Activated T-cell treated with anti-CD3 and anti-CD28 coated beads, Interleukin-2, amount 50 U/mL, for 24 hours (primary cell): ENCODE data around the gene KIF19.

Experiments used
- DNase-seq: peaks from one replicate; pipeline ENCODE4 v3.0.0-alpha.2; 2020
- H3K27ac Mint-ChIP-seq: 2 replicates; pipeline ENCODE4 v1.8.0; 2020; ENCODE audit warnings: mild to moderate bottlenecking, mixed read lengths
- H3K27me3 Mint-ChIP-seq: 2 replicates; pipeline ENCODE4 v1.8.0; 2020; ENCODE audit warnings: mixed read lengths
- H3K36me3 Mint-ChIP-seq: 2 replicates; pipeline ENCODE4 v1.8.0; 2020; ENCODE audit warnings: low read depth, mixed read lengths
- H3K4me1 Mint-ChIP-seq: 2 replicates; pipeline ENCODE4 v1.8.0; 2020; ENCODE audit warnings: low read depth, mixed read lengths
- H3K4me3 Mint-ChIP-seq: 2 replicates; pipeline ENCODE4 v1.8.0; 2020; ENCODE audit warnings: mild to moderate bottlenecking, moderate library complexity, mixed read lengths
- H3K9me3 Mint-ChIP-seq: 2 replicates; pipeline ENCODE4 v1.8.0; 2020; ENCODE audit warnings: mixed read lengths

Gene KIF19

DNA sequence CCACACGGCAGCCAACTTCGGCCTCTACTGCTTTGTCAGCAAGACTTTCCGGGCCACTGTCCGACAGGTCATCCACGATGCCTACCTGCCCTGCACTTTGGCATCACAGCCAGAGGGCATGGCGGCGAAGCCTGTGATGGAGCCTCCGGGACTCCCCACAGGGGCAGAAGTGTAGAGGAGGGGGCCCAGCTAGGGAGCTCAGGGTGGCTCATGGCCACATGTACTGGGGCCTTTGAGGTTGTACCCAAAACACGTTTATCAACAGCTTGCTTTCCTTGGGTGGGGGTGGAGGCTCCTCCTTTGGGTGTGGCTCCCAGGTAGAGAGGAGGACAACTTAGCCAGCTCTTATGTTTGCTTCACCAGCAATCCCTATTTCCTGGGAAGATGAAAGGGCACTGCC is 46.4 kb downstream of the KIF19 start:
- DNase-seq, result no peak
- Mint-ChIP-seq H3K9me3 (no peaks in the 10 kb centered on the region), H3K27me3 (peaks cover 6% of the 10 kb centered on the region), H3K36me3 (no peaks in the 10 kb centered on the region), H3K4me3 (no peak overlapping the region), H3K4me1 (peaks cover 15% of the 10 kb centered on the region), H3K27ac (no peak overlapping the region)

DNA sequence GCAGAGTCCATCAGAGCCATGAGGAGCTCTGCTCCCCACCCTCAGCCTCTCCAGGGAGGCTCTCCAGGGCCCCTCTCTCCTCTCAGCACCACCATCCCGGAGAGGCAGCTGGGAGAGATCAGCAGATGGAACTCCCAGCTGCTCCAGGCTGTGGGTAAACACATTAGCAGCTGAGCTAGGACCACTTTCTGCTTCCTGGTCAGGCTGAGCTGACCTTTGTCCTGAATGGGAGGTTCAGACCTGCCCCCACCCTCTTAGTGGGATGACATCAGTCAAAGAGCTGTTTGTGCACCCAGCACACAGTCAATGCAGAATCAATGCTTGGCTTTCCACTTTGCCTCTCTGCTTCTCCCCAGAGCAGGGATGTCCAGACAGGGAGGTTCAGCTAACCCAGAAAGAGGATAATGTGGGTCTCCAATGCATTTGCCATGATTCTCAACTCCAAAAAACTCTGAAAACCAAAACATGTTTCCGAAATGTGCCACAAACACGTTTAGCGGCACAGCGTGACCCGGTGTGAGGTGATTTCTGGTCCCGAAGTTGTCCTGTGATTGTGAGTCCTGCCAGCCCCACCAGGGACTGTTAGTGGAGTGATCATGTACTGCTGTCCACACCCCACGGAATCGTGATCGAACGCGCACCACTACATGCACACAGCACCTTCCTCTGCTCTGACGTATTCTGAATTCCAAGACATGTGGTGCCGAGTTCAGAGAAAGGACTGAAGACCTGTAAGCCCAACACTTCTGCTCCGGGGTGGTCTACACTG is 48.0 kb downstream of the KIF19 start:
- H3K4me3 Mint-ChIP-seq, result no peak overlapping the region
- H3K36me3 Mint-ChIP-seq, result no peaks in the 10 kb centered on the region
- peaks cover 8% of the 10 kb centered on the region for H3K27me3 Mint-ChIP-seq
- H3K4me1 Mint-ChIP-seq, result peaks cover 6% of the 10 kb centered on the region
- DNase-seq, result no peak
- H3K27ac Mint-ChIP-seq, result no peak overlapping the region
- H3K9me3 Mint-ChIP-seq, result no peaks in the 10 kb centered on the region

DNA sequence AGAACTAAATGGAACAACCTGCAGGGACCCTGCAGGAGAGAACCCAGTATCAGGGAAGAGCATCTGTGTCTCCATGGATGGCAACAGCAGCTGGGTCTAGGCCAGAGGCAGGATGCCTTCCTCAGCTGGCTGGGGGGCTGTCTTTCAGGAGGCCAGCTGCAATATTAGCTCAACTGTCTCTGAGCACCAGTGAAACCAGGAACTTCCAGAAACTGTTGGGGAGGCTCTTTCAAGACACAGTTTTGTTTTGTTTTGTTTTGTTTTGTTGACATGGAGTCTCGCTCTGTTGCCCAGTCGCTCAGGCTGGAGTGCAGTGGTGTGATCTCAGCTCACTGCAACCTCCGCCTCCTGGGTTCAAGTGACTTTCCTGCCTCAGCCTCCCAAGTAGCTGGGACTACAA is 48.8 kb downstream of the KIF19 start:
- Mint-ChIP-seq H3K27me3 (peaks cover 3% of the 10 kb centered on the region), H3K36me3 (no peaks in the 10 kb centered on the region), H3K9me3 (no peaks in the 10 kb centered on the region), H3K4me1 (peaks cover 5% of the 10 kb centered on the region), H3K27ac (no peak overlapping the region), H3K4me3 (no peak overlapping the region)
- no peak for DNase-seq

DNA sequence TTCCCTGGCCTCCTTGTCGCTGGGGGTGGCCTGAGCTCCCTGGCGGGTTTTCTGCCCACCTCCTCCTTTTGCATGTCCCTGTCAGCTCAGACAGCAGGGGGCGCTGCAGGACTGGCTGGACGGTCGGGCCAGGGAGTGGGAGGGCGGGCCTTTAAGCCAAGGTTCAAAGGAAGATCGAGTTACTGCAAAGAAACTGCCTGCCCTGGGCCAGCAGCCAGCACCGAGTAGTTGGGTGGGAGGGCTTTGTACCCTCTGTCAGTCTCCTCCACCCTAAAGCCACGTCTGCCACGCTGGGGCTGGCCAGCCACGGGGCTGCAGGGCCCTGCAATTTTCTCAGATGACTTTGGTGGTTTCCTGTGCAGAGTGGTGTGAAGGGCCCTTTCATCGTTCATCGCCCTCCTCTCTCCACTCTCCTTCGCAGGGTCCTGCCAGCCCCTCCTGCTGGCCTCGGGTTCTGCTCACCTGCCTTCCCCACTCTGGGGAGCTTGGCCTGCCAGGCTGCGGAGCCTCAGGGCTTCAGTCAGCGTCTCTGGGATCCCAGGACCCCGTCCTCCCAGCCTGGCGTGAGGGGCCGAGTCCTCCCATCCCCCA is 53.6 kb downstream of the KIF19 start:
- no peak overlapping the region for H3K4me3 Mint-ChIP-seq

DNA sequence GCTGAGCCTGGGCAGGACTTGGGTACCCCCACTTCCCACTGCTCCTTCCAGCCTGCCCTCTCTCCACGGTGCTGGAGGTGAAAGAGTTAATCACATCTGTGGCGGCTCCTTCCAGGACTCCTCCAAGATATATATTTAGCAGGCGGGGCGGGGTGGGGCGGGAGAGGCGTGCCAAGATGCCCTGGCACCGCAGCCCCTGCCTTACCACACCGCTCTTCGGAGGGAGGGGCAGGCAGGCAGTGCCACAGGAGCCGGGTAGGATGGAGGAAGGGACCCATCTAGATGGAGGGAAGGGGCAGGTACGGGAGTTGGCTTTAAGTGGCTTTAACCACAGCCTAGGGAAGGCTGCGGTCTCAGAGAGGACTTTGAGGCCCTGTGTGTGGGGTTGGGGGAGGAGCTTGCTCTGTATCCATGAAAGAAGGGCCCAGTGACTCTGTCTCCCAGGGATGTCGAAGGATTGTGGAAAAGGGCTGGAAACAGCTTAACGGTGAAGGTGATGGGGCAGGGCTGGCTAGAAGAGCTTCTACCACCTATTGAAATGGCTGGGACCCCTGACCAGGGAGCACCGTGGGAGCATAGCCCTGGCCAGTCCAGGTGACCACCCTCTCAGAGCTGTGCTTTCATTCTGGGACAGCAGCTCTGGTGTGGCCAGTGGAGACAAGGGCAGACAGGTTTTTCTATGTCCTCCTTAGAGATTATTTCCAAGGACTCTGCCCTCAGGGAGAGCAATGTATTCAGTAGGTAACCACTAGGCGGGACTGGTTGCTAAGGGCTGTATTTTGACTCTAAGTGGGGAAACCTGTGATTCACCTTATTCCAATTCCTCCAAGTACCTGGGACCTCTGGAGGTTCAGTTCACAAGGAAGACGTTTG is 54.3 kb downstream of the KIF19 start:
- peaks cover 3% of the 10 kb centered on the region for H3K27me3 Mint-ChIP-seq
- no peak overlapping the region for H3K4me3 Mint-ChIP-seq
- no peaks in the 10 kb centered on the region for H3K9me3 Mint-ChIP-seq
- DNase-seq, result no peak
- H3K36me3 Mint-ChIP-seq, result no peaks in the 10 kb centered on the region
- H3K4me1 Mint-ChIP-seq, result peaks cover 5% of the 10 kb centered on the region
- no peak overlapping the region for H3K27ac Mint-ChIP-seq

More for the DNA sequence above, 53.6 kb downstream of the KIF19 start:
- H3K27me3 Mint-ChIP-seq, result peaks cover 3% of the 10 kb centered on the region
- H3K9me3 Mint-ChIP-seq, result no peaks in the 10 kb centered on the region
- peak; percentile 95 for DNase-seq
- H3K27ac Mint-ChIP-seq, result no peak overlapping the region
- H3K36me3 Mint-ChIP-seq, result no peaks in the 10 kb centered on the region
- peaks cover 5% of the 10 kb centered on the region for H3K4me1 Mint-ChIP-seq

DNA sequence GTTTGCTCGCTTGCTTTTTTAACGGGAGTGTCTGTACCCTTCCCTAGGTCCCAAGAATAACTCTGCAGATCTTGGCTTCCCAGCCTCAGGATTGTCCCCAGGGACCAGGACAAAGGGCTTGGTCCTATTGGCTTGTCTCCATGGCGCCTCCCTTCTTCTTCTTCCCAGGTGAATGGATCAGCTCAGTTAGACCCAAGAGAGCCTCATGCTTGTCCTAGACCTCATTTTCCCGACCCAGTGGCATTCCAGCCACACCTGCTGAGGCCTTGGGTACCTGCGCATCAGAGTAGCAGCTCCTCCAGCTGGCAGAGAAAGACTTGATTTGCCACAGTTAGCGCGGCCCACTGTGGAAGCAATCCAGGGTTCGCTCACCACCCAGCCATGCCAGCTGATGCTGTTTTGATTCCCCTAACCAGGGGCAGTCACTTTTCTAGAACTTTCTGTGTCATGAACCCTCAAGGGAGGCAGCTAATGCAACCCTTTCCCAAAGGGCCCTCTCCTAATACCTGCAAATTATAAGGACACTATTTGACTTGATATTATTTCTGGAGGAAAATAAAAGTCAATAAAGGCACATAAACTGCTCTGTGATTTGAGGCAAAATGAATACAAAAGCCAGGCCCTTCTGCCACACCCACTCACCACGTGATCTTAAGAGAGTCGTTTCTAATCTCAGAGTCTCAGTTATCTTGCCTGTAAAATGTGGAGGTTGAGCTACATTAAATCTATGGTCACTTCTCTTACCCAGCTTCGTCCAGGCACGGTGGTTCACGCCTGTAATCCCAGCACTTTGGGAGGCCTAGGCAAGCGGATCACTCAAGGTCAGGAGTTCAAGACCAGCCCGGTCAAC is 55.2 kb downstream of the KIF19 start:
- Mint-ChIP-seq H3K36me3 (no peaks in the 10 kb centered on the region), H3K4me1 (peaks cover 5% of the 10 kb centered on the region), H3K4me3 (no peak overlapping the region), H3K27me3 (peaks cover 3% of the 10 kb centered on the region), H3K9me3 (no peaks in the 10 kb centered on the region), H3K27ac (no peak overlapping the region)
- no peak for DNase-seq

DNA sequence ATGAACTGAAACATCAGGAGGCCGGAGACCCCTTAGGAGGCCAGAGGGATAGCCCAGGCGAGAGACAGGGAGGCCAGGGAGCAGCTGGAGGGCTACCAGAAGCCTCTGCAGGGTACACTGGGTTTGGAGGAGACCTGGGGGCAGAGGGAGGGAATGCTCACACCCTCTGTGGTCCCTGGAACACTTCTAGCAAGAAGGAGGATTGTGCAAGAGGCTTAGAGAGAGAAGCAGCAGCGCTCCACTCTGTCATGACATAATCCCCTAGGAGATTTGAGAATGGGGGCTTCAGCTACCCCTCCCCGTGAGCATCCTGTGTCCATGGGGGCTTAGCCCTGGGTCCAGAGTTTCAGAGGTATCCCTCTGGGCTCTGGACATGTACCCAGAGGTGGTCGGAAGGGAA is 57.1 kb downstream of the KIF19 start:
- no peak overlapping the region for H3K27ac Mint-ChIP-seq
- no peaks in the 10 kb centered on the region for H3K9me3 Mint-ChIP-seq
- DNase-seq, result no peak
- H3K4me1 Mint-ChIP-seq, result peaks cover 5% of the 10 kb centered on the region
- peaks cover 4% of the 10 kb centered on the region for H3K27me3 Mint-ChIP-seq
- H3K36me3 Mint-ChIP-seq, result no peaks in the 10 kb centered on the region
- no peak overlapping the region for H3K4me3 Mint-ChIP-seq

DNA sequence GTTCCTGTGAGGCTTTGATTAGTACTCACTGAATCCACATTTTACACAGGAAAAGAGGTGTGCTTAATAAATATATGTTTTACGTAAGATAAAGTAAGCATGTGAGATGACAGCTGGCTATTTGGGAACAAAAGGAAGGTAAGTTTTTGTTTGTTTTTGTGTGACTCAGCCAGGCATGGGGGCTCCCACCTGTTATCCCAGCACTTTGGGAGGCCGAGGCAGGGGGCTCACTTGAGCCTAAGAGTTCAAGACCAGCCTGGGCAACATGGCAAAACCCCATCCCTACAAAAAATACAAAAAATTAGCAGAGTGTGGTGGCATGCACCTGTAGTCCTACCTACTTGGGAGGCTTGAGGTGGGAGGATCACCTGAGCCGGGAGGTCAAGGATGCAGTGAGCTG is 59.2 kb downstream of the KIF19 start:
- DNase-seq, result no peak
- Mint-ChIP-seq H3K27ac (no peak overlapping the region), H3K4me3 (no peak overlapping the region), H3K9me3 (no peaks in the 10 kb centered on the region), H3K4me1 (no peaks in the 10 kb centered on the region), H3K36me3 (no peaks in the 10 kb centered on the region), H3K27me3 (peaks cover 3% of the 10 kb centered on the region)

DNA sequence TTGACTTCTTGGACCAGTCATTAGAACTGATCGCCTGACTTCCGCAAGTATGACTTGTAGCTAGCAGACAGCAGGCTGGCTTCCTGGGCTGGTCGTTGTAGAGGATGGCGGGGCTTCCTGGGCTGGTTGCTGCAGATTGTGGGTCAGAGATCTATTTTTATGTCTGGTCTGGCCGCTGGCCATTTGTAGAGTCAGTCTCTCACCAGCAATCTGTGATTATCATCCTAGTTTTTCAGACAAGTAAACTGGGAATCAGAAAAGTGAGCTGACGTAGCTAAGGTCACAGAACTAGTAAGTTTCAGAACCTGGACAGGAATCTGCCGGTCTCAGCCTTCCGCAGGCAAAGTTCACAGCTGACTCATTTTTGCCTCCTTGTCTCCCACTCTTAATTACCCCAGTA is 60.4 kb downstream of the KIF19 start:
- H3K27ac Mint-ChIP-seq, result no peak overlapping the region
- no peaks in the 10 kb centered on the region for H3K9me3 Mint-ChIP-seq
- DNase-seq, result no peak
- no peaks in the 10 kb centered on the region for H3K36me3 Mint-ChIP-seq
- no peak overlapping the region for H3K4me3 Mint-ChIP-seq
- H3K27me3 Mint-ChIP-seq, result peaks cover 6% of the 10 kb centered on the region
- no peaks in the 10 kb centered on the region for H3K4me1 Mint-ChIP-seq

DNA sequence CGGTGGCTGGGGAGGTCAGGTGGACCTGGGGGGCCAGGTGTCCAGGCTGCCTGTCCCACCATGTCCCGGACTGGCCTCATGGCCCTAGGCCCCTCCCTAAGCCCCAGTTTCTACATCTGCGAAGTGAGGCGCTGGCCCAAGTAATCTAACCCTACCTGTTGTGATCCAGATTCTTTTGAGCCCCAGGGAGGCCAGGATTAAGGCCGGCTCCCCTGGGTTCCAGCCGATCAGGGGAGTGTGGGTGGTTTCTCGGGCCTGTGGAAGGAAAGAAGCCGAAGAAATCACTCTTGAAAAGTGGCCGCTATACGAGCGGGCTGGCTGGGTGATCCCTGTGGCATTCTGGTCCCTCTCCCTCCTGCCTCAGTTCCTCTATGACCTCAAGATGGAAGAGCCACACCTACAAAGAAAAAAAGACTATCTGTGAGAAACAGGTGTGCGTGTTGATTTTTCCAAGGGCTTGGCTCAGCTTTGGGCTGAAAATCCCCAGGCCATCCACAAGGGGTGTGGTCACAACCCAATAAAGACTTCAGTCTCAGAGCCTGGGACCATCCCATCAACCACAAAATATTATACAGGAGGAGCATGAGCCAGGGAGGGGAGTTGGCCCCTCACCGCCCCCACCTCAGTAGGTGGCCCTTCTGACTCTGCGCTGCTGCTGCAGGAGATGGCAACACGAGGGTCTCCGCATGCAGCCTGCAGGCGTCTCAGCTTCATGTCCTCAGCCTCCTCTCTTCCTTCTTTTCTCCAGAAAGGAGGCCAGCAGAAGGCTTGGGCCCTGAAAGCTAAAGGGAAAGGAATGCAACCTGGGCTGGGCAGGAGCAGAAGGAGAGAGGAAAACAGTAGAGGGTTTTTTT is 61.6 kb downstream of the KIF19 start:
- DNase-seq, result no peak
- H3K9me3 Mint-ChIP-seq, result no peaks in the 10 kb centered on the region
- H3K36me3 Mint-ChIP-seq, result no peaks in the 10 kb centered on the region
- no peaks in the 10 kb centered on the region for H3K4me1 Mint-ChIP-seq
- H3K27me3 Mint-ChIP-seq, result peaks cover 6% of the 10 kb centered on the region
- H3K27ac Mint-ChIP-seq, result no peak overlapping the region
- no peak overlapping the region for H3K4me3 Mint-ChIP-seq

DNA sequence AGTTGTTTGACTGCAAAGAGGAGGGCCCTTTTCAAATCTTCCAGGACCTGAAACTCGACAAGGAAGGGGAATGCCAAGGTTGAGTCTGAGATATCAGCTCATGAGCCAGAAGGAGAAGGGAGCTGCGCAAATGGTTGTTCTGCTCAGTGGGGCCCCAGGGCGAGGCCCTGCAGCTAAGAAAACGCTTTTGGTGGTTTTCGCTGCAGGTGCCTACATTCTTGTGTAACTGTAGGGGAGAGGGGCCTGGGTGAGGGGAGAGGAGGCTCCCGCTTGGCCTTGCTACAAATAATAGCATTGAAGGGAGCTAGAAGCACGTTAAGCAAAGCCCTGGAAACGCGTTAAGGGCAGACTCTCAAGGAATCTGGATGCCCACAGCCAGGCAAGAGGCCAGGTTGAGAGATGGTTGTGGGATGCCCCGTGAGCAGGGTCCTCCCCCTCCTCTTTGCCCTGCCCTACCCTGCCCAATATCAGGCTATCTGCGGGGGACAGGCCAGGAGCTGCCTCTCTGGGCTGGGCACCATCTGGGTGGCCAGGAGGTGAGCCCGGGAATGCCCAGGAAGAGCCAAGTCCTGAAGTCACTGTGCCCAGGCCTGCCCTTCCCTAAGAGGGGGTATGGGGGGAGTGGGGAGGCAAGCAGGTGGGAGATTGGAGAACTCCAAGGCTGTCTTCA is 63.2 kb downstream of the KIF19 start:
- no peak overlapping the region for H3K27ac Mint-ChIP-seq

DNA sequence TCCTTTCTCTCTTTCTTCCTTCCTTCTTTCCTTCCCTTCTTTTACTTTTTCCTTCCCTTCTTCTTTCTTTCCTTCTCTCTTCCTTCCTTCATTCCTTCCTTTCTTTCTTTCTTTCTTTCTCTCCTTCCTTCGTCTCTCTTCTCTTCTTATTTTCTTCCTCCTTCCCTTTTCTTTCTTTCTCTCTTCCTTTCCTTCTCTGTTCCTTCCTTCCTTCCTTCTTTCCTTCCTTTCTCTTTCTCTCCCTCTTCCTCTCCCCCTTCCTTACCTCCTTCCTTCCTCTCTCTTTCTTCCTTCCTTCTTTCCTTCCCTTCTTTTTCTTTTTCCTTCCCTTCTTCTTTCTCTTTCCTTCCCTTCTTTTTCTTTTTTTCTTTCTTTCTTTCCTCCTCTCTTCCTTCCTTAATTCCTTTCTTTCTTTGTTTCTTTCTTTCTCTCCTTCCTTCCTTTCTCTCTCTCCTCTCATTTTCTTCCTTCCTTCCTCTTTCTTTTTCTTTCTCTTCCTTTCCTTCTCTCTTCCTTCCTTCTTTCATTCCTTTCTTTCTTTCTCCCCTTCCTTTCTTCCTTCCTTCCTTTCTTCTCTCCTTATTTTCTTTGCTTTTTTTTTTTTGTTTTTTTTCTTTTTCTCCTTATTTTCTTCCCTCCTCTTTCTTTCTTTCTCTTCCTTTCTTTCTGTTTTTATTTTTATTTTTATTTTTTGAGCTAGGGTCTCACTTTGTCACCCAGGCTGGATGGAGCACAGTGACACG is 64.1 kb downstream of the KIF19 start:
- no peak overlapping the region for H3K4me3 Mint-ChIP-seq
- DNase-seq, result no peak
- H3K9me3 Mint-ChIP-seq, result no peaks in the 10 kb centered on the region
- no peaks in the 10 kb centered on the region for H3K4me1 Mint-ChIP-seq
- peaks cover 6% of the 10 kb centered on the region for H3K27me3 Mint-ChIP-seq
- H3K36me3 Mint-ChIP-seq, result no peaks in the 10 kb centered on the region
- no peak overlapping the region for H3K27ac Mint-ChIP-seq

More for the DNA sequence above, 63.2 kb downstream of the KIF19 start:
- Mint-ChIP-seq H3K27me3 (peaks cover 6% of the 10 kb centered on the region), H3K4me3 (no peak overlapping the region), H3K9me3 (no peaks in the 10 kb centered on the region), H3K36me3 (no peaks in the 10 kb centered on the region), H3K4me1 (no peaks in the 10 kb centered on the region)
- no peak for DNase-seq
